Activated CD4-positive, alpha-beta T cell treated with anti-CD3 and anti-CD28 coated beads for 1 hour (primary cell): Measurements from ENCODE around the gene SPATA2.

Source experiments
- DNase-seq: peaks from one replicate; pipeline ENCODE4 v3.0.0-alpha.2; 2020

Gene SPATA2

DNA sequence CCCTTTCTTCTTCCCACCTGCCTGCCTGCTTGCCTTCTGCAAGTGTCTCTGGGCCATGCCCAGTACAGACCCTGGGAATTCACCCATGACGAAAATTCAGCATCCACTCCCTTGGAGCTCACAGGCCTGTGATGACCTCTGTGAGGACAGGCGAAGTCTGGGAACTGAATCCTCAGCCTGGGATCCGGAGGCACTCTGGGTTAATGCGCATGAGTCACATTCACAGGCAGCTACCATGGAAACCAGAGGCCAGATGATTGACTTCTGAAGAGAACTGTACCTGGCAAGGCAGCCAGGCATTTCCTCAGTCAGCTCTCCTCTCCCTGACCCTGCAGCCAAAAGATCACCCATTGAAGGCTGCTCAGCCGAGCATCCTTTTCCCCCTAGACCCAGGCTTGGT lies 61.7 kb downstream of the SPATA2 start:
- DNase-seq, result no peak
